H1 (cell line): ENCODE data around the gene MAPK13. TPM values are rescaled to one million over a fixed set of nuclear protein-coding genes. Genes with fewer than 3 reads are reported as not detected.

Source experiments
- CTCF ChIA-PET: fragments of 300-600 bp; sonication (Branson Sonifier 250); formaldehyde crosslinking; loops from one replicate; lab custom pipeline; 2021; ENCODE audit not compliant: partially characterized antibody; lab: Charles Lee
- POLR2A ChIA-PET: fragments of 300-600 bp; sonication (Branson Sonifier 250); formaldehyde crosslinking; loops from one replicate; lab custom pipeline; 2021; ENCODE audit warnings: inconsistent platforms; ENCODE audit not compliant: partially characterized antibody; lab: Charles Lee
- DNase-seq, 2 experiments: peaks; one replicate each; pipeline versions ENCODE4 v3.0.0 to v3.0.0-alpha.2; 2010 to 2022; ENCODE audit warnings: low spot score in 2 of 2, low read depth in 1 of 2, mixed read lengths in 1 of 2
- FAIRE-seq: peaks from 2 replicates; lab custom pipeline; 2011; peaks lifted over from hg19 to GRCh38; lab: Jason Lieb, UNC
- H2AFZ ChIP-seq: 2 replicates; pipeline ENCODE4 v1.8.1; 2012; ENCODE audit warnings: low read length, inconsistent platforms
- H2AK5ac ChIP-seq: 2 replicates; pipeline ENCODE4 v1.6.1; 2013; ENCODE audit warnings: low read depth, low read length
- H2BK120ac ChIP-seq: replicated peaks from 2 replicates; pipeline ENCODE3; 2013; ENCODE audit warnings: low read depth, low read length, inconsistent platforms
- H2BK12ac ChIP-seq: 2 replicates; pipeline ENCODE4 v1.6.1; 2013; ENCODE audit warnings: low read depth, low read length
- H2BK15ac ChIP-seq: 2 replicates; pipeline ENCODE4 v1.6.1; 2013; ENCODE audit warnings: low read length
- H2BK20ac ChIP-seq: 2 replicates; pipeline ENCODE4 v1.6.1; 2013; ENCODE audit warnings: low read length
- H2BK5ac ChIP-seq: 2 replicates; pipeline ENCODE4 v1.6.1; 2013; ENCODE audit warnings: low read depth, low read length
- H3K14ac ChIP-seq: 2 replicates; pipeline ENCODE4 v1.6.1; 2013; ENCODE audit warnings: inconsistent platforms; ENCODE audit not compliant: insufficient read length
- H3K18ac ChIP-seq: 2 replicates; pipeline ENCODE4 v1.6.1; 2013; ENCODE audit warnings: low read length; ENCODE audit errors: extremely low read depth
- H3K23ac ChIP-seq: 2 replicates; pipeline ENCODE4 v1.6.1; 2013; ENCODE audit warnings: inconsistent platforms; ENCODE audit not compliant: insufficient read length
- H3K23me2 ChIP-seq: 2 replicates; pipeline ENCODE4 v1.6.1; 2013; ENCODE audit warnings: low read depth, low read length
- H3K27ac ChIP-seq: 2 replicates; pipeline ENCODE4 v1.6.1; 2011; ENCODE audit warnings: low read depth, low read length, inconsistent platforms
- H3K27me3 ChIP-seq, 4 experiments: replicated peaks in 1 of 4; 1 replicate in 1 of 4; 2 replicates in 3 of 4; pipeline versions ENCODE4 v1.6.1 to v1.8.1; 2011 to 2013; ENCODE audit warnings: low read length in 3 of 4, mild to moderate bottlenecking in 3 of 4, inconsistent platforms in 2 of 4, mixed read lengths in 2 of 4, moderate library complexity in 1 of 4; ENCODE audit not compliant: control insufficient read depth in 3 of 4, insufficient read depth in 3 of 4; ENCODE audit errors: extremely low read depth in 1 of 4
- H3K36me3 ChIP-seq, 4 experiments: 2 replicates each; pipeline versions ENCODE4 v1.6.1 to v1.8.1; 2011 to 2013; ENCODE audit warnings: mild to moderate bottlenecking in 4 of 4, low read length in 3 of 4, moderate library complexity in 2 of 4, control low read depth in 1 of 4, inconsistent platforms in 1 of 4; ENCODE audit not compliant: insufficient read depth in 4 of 4, control insufficient read depth in 2 of 4
- H3K4ac ChIP-seq: replicated peaks from 2 replicates; pipeline ENCODE3; 2013; ENCODE audit warnings: low read length, low read depth, mixed read lengths, inconsistent platforms; ENCODE audit not compliant: insufficient read length
- H3K4me1 ChIP-seq, 4 experiments: replicated peaks in 1 of 4; 1 replicate in 1 of 4; 2 replicates in 3 of 4; pipeline versions ENCODE4 v1.6.1 to v1.8.1; 2011 to 2013; ENCODE audit warnings: low read length in 3 of 4, inconsistent platforms in 2 of 4, mixed read lengths in 1 of 4; ENCODE audit not compliant: insufficient read depth in 4 of 4, control insufficient read depth in 3 of 4
- H3K4me2 ChIP-seq, 2 experiments: 2 replicates each; pipeline versions ENCODE4 v1.6.1 to v1.8.1; 2011 to 2013; ENCODE audit warnings: low read depth in 2 of 2, low read length in 2 of 2, control low read depth in 1 of 2, inconsistent platforms in 1 of 2, mild to moderate bottlenecking in 1 of 2; ENCODE audit not compliant: insufficient read depth in 1 of 2
- H3K4me3 ChIP-seq, 4 experiments: fragments of 200-600, 300-600 bp in 1 of 4; sonication (generic), shearing (Covaris generic), sonication (Bioruptor Twin) in 1 of 4; 2 replicates each; pipeline versions ENCODE4 v1.5.1 to v1.8.1; 2011 to 2016; ENCODE audit warnings: low read length in 4 of 4, low read depth in 3 of 4, control low read depth in 2 of 4, inconsistent platforms in 2 of 4, mild to moderate bottlenecking in 2 of 4, mixed read lengths in 1 of 4, moderate library complexity in 1 of 4; ENCODE audit not compliant: insufficient read depth in 2 of 4; ENCODE audit errors: extremely low read depth in 1 of 4
- H3K56ac ChIP-seq: replicated peaks from 2 replicates; pipeline ENCODE3; 2013; ENCODE audit warnings: low read depth, mild to moderate bottlenecking, mixed read lengths, low read length, inconsistent platforms; ENCODE audit not compliant: insufficient read length
- H3K79me1 ChIP-seq: 2 replicates; pipeline ENCODE4 v1.6.1; 2013; ENCODE audit warnings: low read depth, low read length, control low read depth
- H3K79me2 ChIP-seq, 2 experiments: 2 replicates each; pipeline versions ENCODE4 v1.6.1 to v1.8.1; 2012 to 2013; ENCODE audit warnings: low read length in 2 of 2, mild to moderate bottlenecking in 2 of 2, inconsistent platforms in 1 of 2; ENCODE audit not compliant: insufficient read depth in 2 of 2, control insufficient read depth in 1 of 2
- H3K9ac ChIP-seq, 4 experiments: replicated peaks in 1 of 4; 1 replicate in 1 of 4; 2 replicates in 3 of 4; pipeline versions ENCODE4 v1.6.1 to v1.8.1; 2011 to 2013; ENCODE audit warnings: low read depth in 3 of 4, low read length in 3 of 4, control low read depth in 2 of 4, mild to moderate bottlenecking in 2 of 4, moderate library complexity in 2 of 4, inconsistent platforms in 1 of 4; ENCODE audit errors: extremely low read depth in 1 of 4
- H3K9me3 ChIP-seq, 2 experiments: 2 replicates each; pipeline versions ENCODE4 v1.6.1 to v1.8.1; 2012 to 2013; ENCODE audit warnings: mild to moderate bottlenecking in 2 of 2, moderate library complexity in 2 of 2, control low read depth in 1 of 2, inconsistent platforms in 1 of 2, low read depth in 1 of 2, low read length in 1 of 2, mixed read lengths in 1 of 2; ENCODE audit not compliant: insufficient read depth in 2 of 2
- H4K20me1 ChIP-seq, 2 experiments: replicated peaks in 1 of 2; 2 replicates each; pipeline versions ENCODE3 to v1.8.1; 2011 to 2013; ENCODE audit warnings: inconsistent platforms in 2 of 2, low read length in 2 of 2, mild to moderate bottlenecking in 1 of 2; ENCODE audit not compliant: insufficient read depth in 2 of 2, control insufficient read depth in 1 of 2
- H4K5ac ChIP-seq: 2 replicates; pipeline ENCODE4 v1.6.1; 2013; ENCODE audit warnings: low read length, low read depth, mixed read lengths, inconsistent platforms; ENCODE audit not compliant: insufficient read length
- H4K8ac ChIP-seq: 2 replicates; pipeline ENCODE4 v1.8.0; 2013; ENCODE audit warnings: mild to moderate bottlenecking, moderate library complexity, low read length, inconsistent platforms; ENCODE audit not compliant: insufficient read depth; ENCODE audit errors: extremely low read depth
- H4K91ac ChIP-seq: replicated peaks from 2 replicates; pipeline ENCODE3; 2013; ENCODE audit warnings: low read length, mixed read lengths, inconsistent platforms; ENCODE audit not compliant: insufficient read length
- BACH1 ChIP-seq: IDR thresholded peaks from 2 replicates; pipeline ENCODE4 v1.6.1; 2012; ENCODE audit warnings: low read length, improper control_type of control experiment
- CTBP2 ChIP-seq: IDR thresholded peaks from 2 replicates; pipeline ENCODE4 v1.7.0; 2011; ENCODE audit warnings: borderline replicate concordance, mild to moderate bottlenecking, moderate library complexity, mixed read lengths, low read length; ENCODE audit not compliant: insufficient read depth, insufficient read length
- CTCF ChIP-seq, 3 experiments: IDR thresholded peaks; 1 replicate in 2 of 3; 2 replicates in 1 of 3; pipeline versions ENCODE4 v1.5.1 to v1.6.1; 2011; ENCODE audit warnings: low read length in 3 of 3, mild to moderate bottlenecking in 3 of 3, inconsistent platforms in 2 of 3, low read depth in 1 of 3, moderate library complexity in 1 of 3; ENCODE audit not compliant: insufficient read depth in 1 of 3; ENCODE audit errors: control extremely low read depth in 1 of 3
- EP300 ChIP-seq, 2 experiments: IDR thresholded peaks; 1 replicate in 1 of 2; 2 replicates in 1 of 2; pipeline ENCODE4 v1.6.1; 2011 to 2012; ENCODE audit warnings: low read depth in 2 of 2, low read length in 2 of 2, mild to moderate bottlenecking in 2 of 2, borderline replicate concordance in 1 of 2, inconsistent platforms in 1 of 2, moderate library complexity in 1 of 2
- MAFK ChIP-seq: IDR thresholded peaks from 2 replicates; pipeline ENCODE4 v1.6.1; 2012; ENCODE audit warnings: low read depth, mild to moderate bottlenecking, improper control_type of control experiment, low read length
- SP1 ChIP-seq: IDR thresholded peaks from 2 replicates; pipeline ENCODE4 v1.6.1; 2011; ENCODE audit warnings: low read depth, low read length
- SP4 ChIP-seq: IDR thresholded peaks from 2 replicates; pipeline ENCODE4 v1.6.1; 2012; ENCODE audit warnings: low read length, inconsistent platforms
- WGBS, 2 experiments: shearing (Covaris generic) in 1 of 2; methylation state at CpG; one replicate each; pipeline versions ENCODE4 v1.1.6 to v1.1.7; 2013 to 2015; ENCODE audit warnings: low lambda C conversion rate in 2 of 2, mixed read lengths in 2 of 2, inconsistent platforms in 1 of 2, low coverage in 1 of 2, missing lambda C conversion rate in 1 of 2; ENCODE audit not compliant: insufficient replicate concordance in 2 of 2, insufficient coverage in 1 of 2, insufficient read length in 1 of 2; ENCODE audit errors: extremely low coverage in 1 of 2, missing lambda C conversion rate in 1 of 2; 5-methylcytosine and 5-hydroxymethylcytosine counted together
- polyA plus RNA-seq, 7 experiments: library from polyadenylated mRNA; depleted of rRNA in 3 of 7; stranded (reverse) in 5 of 7; unstranded in 2 of 7; fragments of >200 nt in 5 of 7; fragments of 200-250 nt in 2 of 7; gene quantifications; 1 replicate in 5 of 7; 2 replicates in 1 of 7; 4 replicates in 1 of 7; pipeline versions ENCODE4 v1.2.1 to v1.2.3, GENCODE V29; 2011 to 2013; ENCODE audit warnings: missing spikeins in 2 of 7, mixed read lengths in 2 of 7
- total RNA-seq: library from RNA; stranded (reverse); fragmentation: NEBNext Ultra II Directional; extraction: Animal tissue kit (Norgen Biotek cat#: 25700); gene quantifications from 2 replicates; pipeline ENCODE4 v1.2.1, GENCODE V29; 2021

MAPK13 gene
- total and polyA plus RNA-seq, 2 of the 8 experiments (the other 6 are each of a cell fraction or from before 2014, with no cell fraction given): 10.1 to 14.1 TPM

GRCh38 chr6:36186199-36186598 lies 55.9 kb downstream of the MAPK13 start:
- Histone ChIP-seq H3K9ac (no peak overlapping the region), H3K4ac (no peak overlapping the region), H3K79me1 (no peaks in the 10 kb centered on the region), H3K23me2 (no peaks in the 10 kb centered on the region), H4K5ac (no peak overlapping the region), H3K4me1 (no peaks in the 10 kb centered on the region), H3K18ac (no peak overlapping the region), H2BK15ac (no peak overlapping the region), H2BK12ac (no peak overlapping the region), H4K8ac (no peak overlapping the region), H3K27ac (no peak overlapping the region), H4K20me1 (peaks cover 0 to 1% of the 10 kb centered on the region in 2 experiments), H3K56ac (no peak overlapping the region), H2AK5ac (no peak overlapping the region), H3K36me3 (no peaks in the 10 kb centered on the region), H3K79me2 (no peaks in the 10 kb centered on the region), H3K4me3 (no peak overlapping the region), H3K9me3 (no peaks in the 10 kb centered on the region), H3K14ac (no peak overlapping the region), H3K27me3 (no peaks in the 10 kb centered on the region), H3K4me2 (no peak overlapping the region), H4K91ac (no peak overlapping the region)
- DNase-seq: no peak
- POLR2A ChIA-PET: no interaction called here
- no peak for FAIRE-seq
- no peak for TF ChIP-seq MAFK
- no peak for TF ChIP-seq EP300 (IDR thresholded peaks at IDR 0.05; ENCODE audit: borderline replicate concordance in 1 of 2, low read depth in 2 of 2, low read length in 2 of 2)
- TF ChIP-seq BACH1: no peak
- TF ChIP-seq CTCF (IDR thresholded peaks at IDR 0.05; ENCODE audit: control extremely low read depth in 1 of 3, insufficient read depth in 1 of 3, low read depth in 1 of 3, low read length in 3 of 3): no peak
- no peak for TF ChIP-seq CTBP2
- no peak for TF ChIP-seq SP1
- TF ChIP-seq SP4: no peak
- TF ChIP-seq, all 59 proteins: peak for 0
- Histone ChIP-seq H2BK5ac (no peak overlapping the region), H2AFZ (no peak overlapping the region), H2BK20ac (no peak overlapping the region), H3K23ac (no peak overlapping the region), H2BK120ac (no peak overlapping the region)
- CTCF ChIA-PET: no interaction called here
- 87% methylated on average over 2 of the region's 2 CpGs; no CpG with 5 or more reads in 1 of the 2 experiments for WGBS, 2 experiments
